K562 (cell line): ENCODE data around the gene ADAMTS10. TPM values are rescaled to one million over a fixed set of nuclear protein-coding genes. Genes with fewer than 3 reads are reported as not detected.

Experiments used
- CEBPZ ChIP-seq: fragments of 150-350 bp; IDR thresholded peaks from 2 replicates; pipeline ENCODE4 v1.6.1; 2014; ENCODE audit warnings: low read depth, mild to moderate bottlenecking, low read length, borderline replicate concordance
- E2F8 ChIP-seq: fragments of 450-650 bp; IDR thresholded peaks from 2 replicates; pipeline ENCODE4 v1.7.1; 2018; ENCODE audit warnings: mild to moderate bottlenecking, low read depth; ENCODE audit not compliant: partially characterized antibody
- FOXK1 ChIP-seq: sonication (generic); formaldehyde crosslinking; IDR thresholded peaks from 2 replicates; pipeline ENCODE4 v1.8.0; 2022; ENCODE audit warnings: missing genetic modification reagents, mild to moderate bottlenecking, borderline replicate concordance
- GABPB1 ChIP-seq: sonication (generic); formaldehyde crosslinking; IDR thresholded peaks from 2 replicates; pipeline ENCODE4 v1.8.0; 2022; ENCODE audit warnings: mild to moderate bottlenecking, missing genetic modification reagents
- GABPB2 ChIP-seq: fragments of 250-450 bp; sonication (Bioruptor Pico); conservative IDR thresholded peaks from 2 replicates; pipeline ENCODE4 v1.5.1; 2021; ENCODE audit warnings: mild to moderate bottlenecking
- HBP1 ChIP-seq: fragments of 450-650 bp; formaldehyde crosslinking; IDR thresholded peaks from 2 replicates; pipeline ENCODE4 v1.4.0; 2022; ENCODE audit warnings: missing genetic modification characterization
- ILK ChIP-seq: fragments of 450-650 bp; IDR thresholded peaks from 2 replicates; pipeline ENCODE4 v1.6.1; 2016; ENCODE audit warnings: missing genetic modification characterization, low read depth, mild to moderate bottlenecking, missing compliant biosample characterization, moderate library complexity, borderline replicate concordance
- KAT8 ChIP-seq: fragments of 450-650 bp; IDR thresholded peaks from 2 replicates; pipeline ENCODE4 v1.6.1; 2016; ENCODE audit warnings: low read depth, mild to moderate bottlenecking
- NFYB ChIP-seq: IDR thresholded peaks from 2 replicates; pipeline ENCODE4 v1.6.1; 2011; ENCODE audit warnings: mild to moderate bottlenecking, moderate library complexity; ENCODE audit not compliant: insufficient read length; ENCODE audit errors: extremely low read depth
- TGIF2 ChIP-seq: sonication (generic); formaldehyde crosslinking; IDR thresholded peaks from 2 replicates; pipeline ENCODE4 v1.8.1; 2022; ENCODE audit warnings: mild to moderate bottlenecking, missing genetic modification reagents, moderate library complexity
- VEZF1 ChIP-seq: fragments of 200-800 bp; sonication (Bioruptor generic); IDR thresholded peaks from 2 replicates; pipeline ENCODE4 v1.6.1; 2017; ENCODE audit warnings: missing genetic modification characterization, missing compliant biosample characterization
- ZBTB34 ChIP-seq: fragments of 250-450 bp; sonication (Bioruptor Pico); IDR thresholded peaks from 2 replicates; pipeline ENCODE4 v1.8.0; 2021; ENCODE audit warnings: mild to moderate bottlenecking, moderate library complexity
- ZNF253 ChIP-seq: fragments of 250-450 bp; sonication (Bioruptor Pico); conservative IDR thresholded peaks from 2 replicates; pipeline ENCODE4 v1.6.1; 2021; ENCODE audit warnings: mild to moderate bottlenecking
- ZNF449 ChIP-seq: fragments of 250-450 bp; sonication (Bioruptor Pico); IDR thresholded peaks from 2 replicates; pipeline ENCODE4 v1.8.0; 2022; ENCODE audit warnings: moderate library complexity, mild to moderate bottlenecking, inconsistent platforms
- polyA plus RNA-seq, 8 experiments: library from polyadenylated mRNA; depleted of rRNA in 4 of 8; stranded (reverse) in 5 of 8; unstranded in 3 of 8; fragments of >200 nt; fragmentation: Nextera tagmentation in 2 of 8; fragmentation: Illumina TruSeq in 1 of 8; extraction: Ambion mirVana in 2 of 8; extraction: Trizol in 1 of 8; gene quantifications; 2 replicates each; pipeline versions ENCODE4 v1.2.1 to v1.2.3, GENCODE V29; 2011 to 2014; ENCODE audit warnings: inconsistent platforms in 1 of 8, missing spikeins in 1 of 8
- total RNA-seq, 7 experiments: library from RNA; depleted of rRNA in 6 of 7; stranded (reverse); fragments of >200 nt in 6 of 7; fragmentation: Illumina TruSeq in 2 of 7; extraction: Trizol in 2 of 7; gene quantifications; 2 replicates each; pipeline versions ENCODE4 v1.2.1 to v1.2.3, GENCODE V29; 2011 to 2021; ENCODE audit warnings: low replicate concordance in 1 of 7

Gene ADAMTS10
- total and polyA plus RNA-seq, 9 of the 15 experiments (the other 6 are each of a cell fraction or from before 2014, with no cell fraction given) = 0.33 to 1.8 (median 0.57) TPM; not detected in 4

- no peak for TF ChIP-seq ILK (tag)
- no peak for TF ChIP-seq ZNF253 (CRISPR knock-in tag)
- TF ChIP-seq ZNF449 (CRISPR knock-in tag) = no peak
- no peak for TF ChIP-seq FOXK1
- TF ChIP-seq CEBPZ = no peak
- TF ChIP-seq E2F8 = no peak
- TF ChIP-seq GABPB1 (CRISPR knock-in tag) = 0 out of 2 replicates have a peak, but pooled peaks have one; percentile 41
- TF ChIP-seq NFYB = no peak
- no peak for TF ChIP-seq ZBTB34 (CRISPR knock-in tag)
- TF ChIP-seq TGIF2 (CRISPR knock-in tag) = no peak
- no peak for TF ChIP-seq GABPB2 (CRISPR knock-in tag)
- TF ChIP-seq KAT8 = no peak
- TF ChIP-seq HBP1 (CRISPR knock-in tag) = no peak
- TF ChIP-seq VEZF1 (CRISPR knock-in tag) = peak; percentile 63; the same call in 1 of the 2 replicates
Measured at GRCh38 chr19:8654591-8655339, 44.2 kb upstream of the ADAMTS10 start (continued).
